HEK293 (cell line): ENCODE measurements around the gene DBN1.

Experiments used
- CTCF ChIA-PET: fragments of 350-600 bp; formaldehyde crosslinking; extraction: SDS; loops from one replicate; lab custom pipeline; 2021; ENCODE audit warnings: antibody characterized with exemption; lab: Yijun Ruan, JAX
- POLR2A ChIA-PET: fragments of 300-600 bp; formaldehyde crosslinking; extraction: SDS; loops from one replicate; lab custom pipeline; 2020; ENCODE audit warnings: antibody characterized with exemption, inconsistent platforms; lab: Yijun Ruan, JAX
- H3K27ac ChIP-seq: fragments of 200-500 bp; sonication (Bioruptor generic); 2 replicates; pipeline ENCODE4 v1.5.1; 2014; ENCODE audit warnings: low read depth, low read length, control low read depth, inconsistent platforms; ENCODE audit errors: extremely low read depth
- H3K36me3 ChIP-seq, 2 experiments: fragments of 200-500 bp in 1 of 2; sonication (Bioruptor generic) in 1 of 2; 1 replicate in 1 of 2; 2 replicates in 1 of 2; pipeline ENCODE4 v1.5.1; 2014 to 2017; ENCODE audit warnings: inconsistent platforms in 2 of 2, low read length in 2 of 2; ENCODE audit not compliant: control insufficient read depth in 2 of 2, insufficient read depth in 1 of 2
- H3K4me1 ChIP-seq: fragments of 200-500 bp; sonication (Bioruptor generic); 2 replicates; pipeline ENCODE4 v1.5.1; 2014; ENCODE audit warnings: mild to moderate bottlenecking, low read length, inconsistent platforms; ENCODE audit not compliant: control insufficient read depth, insufficient read depth
- H3K4me3 ChIP-seq: 2 replicates; pipeline ENCODE4 v1.5.1; 2011; ENCODE audit warnings: low read depth, mild to moderate bottlenecking, control low read depth, low read length, moderate library complexity
- H3K9me3 ChIP-seq: fragments of 200-500 bp; sonication (Bioruptor generic); 2 replicates; pipeline ENCODE4 v1.5.1; 2014; ENCODE audit warnings: low read depth, low read length, inconsistent platforms; ENCODE audit not compliant: control insufficient read depth, insufficient read depth
- BCL11A ChIP-seq: fragments of 450-650 bp; formaldehyde crosslinking; IDR thresholded peaks from 2 replicates; pipeline ENCODE4 v1.5.1; 2016; ENCODE audit warnings: low read depth, missing biosample characterization, missing genetic modification characterization
- GLIS2 ChIP-seq: fragments of 450-650 bp; formaldehyde crosslinking; IDR thresholded peaks from 2 replicates; pipeline ENCODE4 v1.5.1; 2016; ENCODE audit warnings: missing biosample characterization, missing genetic modification characterization
- HOXC10 ChIP-seq: sonication (generic); formaldehyde crosslinking; IDR thresholded peaks from 2 replicates; pipeline ENCODE4 v1.8.1; 2023; ENCODE audit warnings: mild to moderate bottlenecking, missing genetic modification reagents
- HOXD13 ChIP-seq: sonication (generic); formaldehyde crosslinking; IDR thresholded peaks from 2 replicates; pipeline ENCODE4 v1.8.0; 2022; ENCODE audit warnings: missing genetic modification reagents, borderline replicate concordance
- KLF10 ChIP-seq: fragments of 450-650 bp; IDR thresholded peaks from 2 replicates; pipeline ENCODE4 v1.5.1; 2018; ENCODE audit warnings: missing biosample characterization, mild to moderate bottlenecking, missing genetic modification characterization
- KLF16 ChIP-seq: fragments of 450-650 bp; formaldehyde crosslinking; IDR thresholded peaks from 2 replicates; pipeline ENCODE4 v1.5.1; 2017; ENCODE audit warnings: missing biosample characterization, missing genetic modification characterization
- ZBTB20 ChIP-seq: fragments of 450-650 bp; formaldehyde crosslinking; IDR thresholded peaks from 2 replicates; pipeline ENCODE4 v1.5.1; 2016; ENCODE audit warnings: missing biosample characterization, missing genetic modification characterization
- ZBTB44 ChIP-seq: fragments of 450-650 bp; IDR thresholded peaks from 2 replicates; pipeline ENCODE4 v1.5.1; 2018; ENCODE audit warnings: missing biosample characterization, mild to moderate bottlenecking, missing genetic modification characterization
- ZBTB7A ChIP-seq: fragments of 450-650 bp; formaldehyde crosslinking; IDR thresholded peaks from 2 replicates; pipeline ENCODE4 v1.5.1; 2016; ENCODE audit warnings: low read depth, missing biosample characterization, missing genetic modification characterization
- ZNF114 ChIP-seq: fragments of 450-650 bp; formaldehyde crosslinking; IDR thresholded peaks from 2 replicates; pipeline ENCODE4 v1.5.0; 2017; ENCODE audit warnings: missing biosample characterization, missing genetic modification characterization
- ZNF184 ChIP-seq: fragments of 450-650 bp; IDR thresholded peaks from 2 replicates; pipeline ENCODE4 v1.5.1; 2018; ENCODE audit warnings: missing biosample characterization, mild to moderate bottlenecking, missing genetic modification characterization
- ZNF239 ChIP-seq: fragments of 450-650 bp; formaldehyde crosslinking; IDR thresholded peaks from 2 replicates; pipeline ENCODE4 v1.5.1; 2016; ENCODE audit warnings: missing biosample characterization, missing genetic modification characterization
- ZNF391 ChIP-seq: fragments of 450-650 bp; formaldehyde crosslinking; IDR thresholded peaks from 2 replicates; pipeline ENCODE4 v1.5.1; 2016; ENCODE audit warnings: low read depth, missing biosample characterization, missing genetic modification characterization, borderline replicate concordance
- ZNF514 ChIP-seq: fragments of 450-650 bp; formaldehyde crosslinking; IDR thresholded peaks from 2 replicates; pipeline ENCODE4 v1.5.1; 2016; ENCODE audit warnings: missing biosample characterization, missing genetic modification characterization
- ZNF580 ChIP-seq: fragments of 450-650 bp; formaldehyde crosslinking; IDR thresholded peaks from 2 replicates; pipeline ENCODE4 v1.5.1; 2016; ENCODE audit warnings: missing biosample characterization, missing genetic modification characterization
- ZNF623 ChIP-seq: fragments of 450-650 bp; formaldehyde crosslinking; IDR thresholded peaks from 2 replicates; pipeline ENCODE4 v1.5.1; 2016; ENCODE audit warnings: missing biosample characterization, missing genetic modification characterization
- ZNF639 ChIP-seq: fragments of 450-650 bp; formaldehyde crosslinking; IDR thresholded peaks from 2 replicates; pipeline ENCODE4 v1.5.1; 2016; ENCODE audit warnings: missing biosample characterization, missing genetic modification characterization
- ZNF660 ChIP-seq: fragments of 450-650 bp; IDR thresholded peaks from 2 replicates; pipeline ENCODE4 v1.5.1; 2018; ENCODE audit warnings: missing biosample characterization, mild to moderate bottlenecking, missing genetic modification characterization
- ZNF677 ChIP-seq: fragments of 450-650 bp; IDR thresholded peaks from 2 replicates; pipeline ENCODE4 v1.5.0; 2018; ENCODE audit warnings: missing biosample characterization, mild to moderate bottlenecking, missing genetic modification characterization, moderate library complexity
- ZNF704 ChIP-seq: fragments of 450-650 bp; formaldehyde crosslinking; IDR thresholded peaks from 2 replicates; pipeline ENCODE4 v1.5.1; 2016; ENCODE audit warnings: missing biosample characterization, missing genetic modification characterization
- ZSCAN18 ChIP-seq: fragments of 450-650 bp; formaldehyde crosslinking; IDR thresholded peaks from 2 replicates; pipeline ENCODE4 v1.5.1; 2016; ENCODE audit warnings: missing biosample characterization, missing genetic modification characterization

DBN1 gene

GRCh38 chr5:177520271-177520670, 46.8 kb upstream of the DBN1 start:
- Histone ChIP-seq H3K36me3 (peaks cover 3 to 61% of the 10 kb centered on the region in 2 experiments), H3K4me3 (no peak overlapping the region), H3K27ac (no peak overlapping the region), H3K9me3 (no peaks in the 10 kb centered on the region), H3K4me1 (no peaks in the 10 kb centered on the region; the same call in 1 of the 2 replicates)
- ChIA-PET CTCF (interaction anchor here (0.8 to 2.2 kb wide), 3 partner anchors 19 to 1329 kb away, joined by 5 to 8 read pairs (median 5); no protein-coding TSS in a partner anchor), POLR2A (interaction anchor here (1.4 kb wide), 1 partner anchor 23 kb away, joined by 8 read pairs; the partner anchor contains the start of gene PDLIM7)
- TF ChIP-seq ZNF639 (tag by site-specific recombination), result no peak
- TF ChIP-seq ZNF704 (tag by site-specific recombination), result no peak
- no peak for TF ChIP-seq ZBTB20
- no peak for TF ChIP-seq ZNF184 (tag by site-specific recombination)
- no peak for TF ChIP-seq ZNF677 (tag by site-specific recombination)
- TF ChIP-seq HOXC10, result no peak
- no peak for TF ChIP-seq ZNF391 (tag by site-specific recombination)
- no peak for TF ChIP-seq KLF16 (tag by site-specific recombination)
- no peak for TF ChIP-seq ZNF660
- TF ChIP-seq ZNF114 (tag by site-specific recombination), result no peak
- TF ChIP-seq ZBTB44 (tag by site-specific recombination), result no peak
- TF ChIP-seq ZSCAN18 (tag by site-specific recombination), result no peak
- no peak for TF ChIP-seq ZBTB7A (tag by site-specific recombination)
- no peak for TF ChIP-seq ZNF514 (tag by site-specific recombination)
- TF ChIP-seq HOXD13 (CRISPR knock-in tag), result no peak
- no peak for TF ChIP-seq GLIS2
- no peak for TF ChIP-seq KLF10 (tag by site-specific recombination)
- no peak for TF ChIP-seq ZNF580

GRCh38 chr5:177519463-177520235, 46.2 kb upstream of the DBN1 start:
- ChIA-PET POLR2A (interaction anchor here (1.4 kb wide), 1 partner anchor 22 kb away, joined by 8 read pairs; the partner anchor contains the start of gene PDLIM7), CTCF (interaction anchor here (0.7 to 0.8 kb wide), 2 partner anchors 88 to 1330 kb away, joined by 4 to 5 read pairs; no protein-coding TSS in a partner anchor)
- peaks cover 3 to 61% of the 10 kb centered on the region in 2 experiments for H3K36me3 ChIP-seq
- H3K4me1 ChIP-seq, result no peaks in the 10 kb centered on the region; the same call in 1 of the 2 replicates
- 0 out of 2 replicates have a peak overlapping the region, but pooled peaks have one; percentile 28 for H3K27ac ChIP-seq
- no peak for TF ChIP-seq ZNF239 (tag by site-specific recombination)
- no peak for TF ChIP-seq ZNF623
- TF ChIP-seq BCL11A (tag by site-specific recombination), result no peak
- no peak overlapping the region for H3K4me3 ChIP-seq
- H3K9me3 ChIP-seq, result no peaks in the 10 kb centered on the region
